ENCODE measurements around the gene RTP3. TPM values are rescaled to one million over a fixed set of nuclear protein-coding genes. Genes with fewer than 3 reads are reported as not detected.

Gene RTP3
- total RNA-seq, 1 experiment from 2014 or later, result not detected

- CTCF ChIA-PET, result no interaction called here
- H3K27me3 ChIP-seq (ENCODE audit: control insufficient read depth, insufficient read depth, low read length), result no peaks in the 10 kb centered on the region
Measured at GRCh38 chr3:46469680-46470357, 28.0 kb upstream of the RTP3 start.

GRCh38 chr3:46470831-46471230 is 26.9 kb upstream of the RTP3 start:
- Histone ChIP-seq H3K4me3 (ENCODE audit: low read depth in 2 of 2, low read length in 2 of 2) (no peak overlapping the region), H3K27ac (ENCODE audit: low read length) (no peak overlapping the region), H3K9me3 (ENCODE audit: control insufficient read depth, insufficient read depth, low read depth, low read length) (no peaks in the 10 kb centered on the region), H3K36me3 (ENCODE audit: control insufficient read depth, insufficient read depth, low read length) (no peaks in the 10 kb centered on the region), H3K27me3 (ENCODE audit: control insufficient read depth, insufficient read depth, low read length) (no peaks in the 10 kb centered on the region), H3K4me1 (ENCODE audit: control insufficient read depth, insufficient read depth, low read length) (no peaks in the 10 kb centered on the region)
- ATAC-seq (no peak), DNase-seq (ENCODE audit: low read depth, low spot score) (no peak)
- BruUV-seq (replicated peaks), result no TSS peak
- in situ Hi-C loops (cut with HindIII; ENCODE audit: low pct_unique_long_range_greater_than_20kb, low sequenced_read_pairs), result no loop called here
- intact Hi-C loops (cut with micrococcal nuclease; ENCODE audit: unreplicated experiment), result no loop called here
- TF ChIP-seq CTCF (IDR thresholded peaks at IDR 0.05), result no peak
- no peak for TF ChIP-seq REST (IDR thresholded peaks at IDR 0.05; ENCODE audit: insufficient read depth in 1 of 2, low read depth in 2 of 2, low read length in 1 of 2)
- TF ChIP-seq SIN3A (IDR thresholded peaks at IDR 0.05; ENCODE audit: borderline replicate concordance, insufficient read depth, low read depth, low read length), result no peak
- no peak for TF ChIP-seq TCF7L2 (IDR thresholded peaks at IDR 0.05; ENCODE audit: low read depth, low read length)
- no peak for TF ChIP-seq POLR2AphosphoS5 (IDR thresholded peaks at IDR 0.05; ENCODE audit: low read depth, low read length)
- ChIA-PET CTCF (no interaction called here), POLR2A (no interaction called here)

More at GRCh38 chr3:46469680-46470357, 28.0 kb upstream of the RTP3 start:
- intact Hi-C loops (cut with micrococcal nuclease; ENCODE audit: unreplicated experiment) (no loop called here), in situ Hi-C loops (cut with HindIII; ENCODE audit: low pct_unique_long_range_greater_than_20kb, low sequenced_read_pairs) (no loop called here)
- no peak for DNase-seq (ENCODE audit: low read depth, low spot score)
- Histone ChIP-seq H3K9me3 (ENCODE audit: control insufficient read depth, insufficient read depth, low read depth, low read length) (no peaks in the 10 kb centered on the region), H3K4me1 (ENCODE audit: control insufficient read depth, insufficient read depth, low read length) (no peaks in the 10 kb centered on the region), H3K27ac (ENCODE audit: low read length) (no peak overlapping the region), H3K36me3 (ENCODE audit: control insufficient read depth, insufficient read depth, low read length) (no peaks in the 10 kb centered on the region), H3K4me3 (ENCODE audit: low read depth in 2 of 2, low read length in 2 of 2) (no peak overlapping the region)
- POLR2A ChIA-PET, result no interaction called here
- BruUV-seq (replicated peaks), result no TSS peak
- no peak for TF ChIP-seq POLR2AphosphoS5 (IDR thresholded peaks at IDR 0.05; ENCODE audit: low read depth, low read length)
- no peak for TF ChIP-seq CTCF (IDR thresholded peaks at IDR 0.05)
- TF ChIP-seq REST (IDR thresholded peaks at IDR 0.05; ENCODE audit: insufficient read depth in 1 of 2, low read depth in 2 of 2, low read length in 1 of 2), result no peak
- no peak for TF ChIP-seq SIN3A (IDR thresholded peaks at IDR 0.05; ENCODE audit: borderline replicate concordance, insufficient read depth, low read depth, low read length)
- TF ChIP-seq TCF7L2 (IDR thresholded peaks at IDR 0.05; ENCODE audit: low read depth, low read length), result no peak
- no peak for ATAC-seq

Data from Panc1 (cell line).